DOHH2 (cell line): ENCODE results near the gene ESRRB.
A peak's percentile ranks its signal among the peaks of the same experiment; 100 is the strongest.

Source experiments
- H3F3A ChIP-seq: fragments of 200-600 bp; sonication (generic), shearing (Covaris generic); 2 replicates; pipeline ENCODE4 v1.6.0; 2016; ENCODE audit warnings: antibody characterized with exemption, mild to moderate bottlenecking; ENCODE audit not compliant: control insufficient read depth, insufficient read depth
- H3K27ac ChIP-seq: fragments of 200-600 bp; sonication (generic); 2 replicates; pipeline ENCODE4 v1.5.1; 2014; ENCODE audit warnings: low read depth, mild to moderate bottlenecking, low read length, moderate library complexity
- H3K27me3 ChIP-seq: fragments of 200-600 bp; sonication (generic); 2 replicates; pipeline ENCODE4 v1.6.1; 2014; ENCODE audit warnings: mild to moderate bottlenecking, low read length, mixed read lengths; ENCODE audit not compliant: control insufficient read depth
- H3K36me3 ChIP-seq: fragments of 200-600 bp; sonication (generic); 2 replicates; pipeline ENCODE4 v1.6.1; 2014; ENCODE audit warnings: mild to moderate bottlenecking, low read length, moderate library complexity, mixed read lengths; ENCODE audit not compliant: control insufficient read depth
- H3K4me1 ChIP-seq: fragments of 200-600 bp; sonication (generic); 2 replicates; pipeline ENCODE4 v1.6.1; 2014; ENCODE audit warnings: mild to moderate bottlenecking, low read length, mixed read lengths; ENCODE audit not compliant: control insufficient read depth
- H3K4me2 ChIP-seq: fragments of 200-600 bp; sonication (generic); 2 replicates; pipeline ENCODE4 v1.6.0; 2014; ENCODE audit warnings: mild to moderate bottlenecking, low read length, moderate library complexity
- H3K4me3 ChIP-seq: fragments of 200-600 bp; sonication (generic); 2 replicates; pipeline ENCODE4 v1.5.1; 2014; ENCODE audit warnings: mild to moderate bottlenecking, low read length, mixed read lengths
- H3K79me2 ChIP-seq: fragments of 200-600 bp; sonication (generic); 2 replicates; pipeline ENCODE4 v1.6.1; 2014; ENCODE audit warnings: mild to moderate bottlenecking, low read length, mixed read lengths; ENCODE audit not compliant: control insufficient read depth
- H3K9me2 ChIP-seq: fragments of 200-600 bp; sonication (generic); replicated peaks from 2 replicates; pipeline ENCODE4 v1.6.1; 2014; ENCODE audit warnings: mild to moderate bottlenecking, low read length, mixed read lengths; ENCODE audit not compliant: control insufficient read depth
- H3K9me3 ChIP-seq: fragments of 200-600 bp; sonication (generic); 2 replicates; pipeline ENCODE4 v1.6.1; 2014; ENCODE audit warnings: antibody characterized with exemption, low read length, mixed read lengths; ENCODE audit not compliant: control insufficient read depth, insufficient read depth
- H4K20me1 ChIP-seq: fragments of 200-600 bp; sonication (generic); 2 replicates; pipeline ENCODE4 v1.6.0; 2014; ENCODE audit warnings: low read depth, mild to moderate bottlenecking, antibody characterized with exemption, low read length, moderate library complexity; ENCODE audit not compliant: control insufficient read depth, insufficient read depth
- CTCF ChIP-seq: fragments of 200-600 bp; sonication (generic); IDR thresholded peaks from one replicate; pipeline ENCODE4 v1.5.1; 2014; ENCODE audit warnings: antibody characterized with exemption, mild to moderate bottlenecking, low read depth, low read length; ENCODE audit not compliant: poor library complexity, severe bottlenecking
- EZH2phosphoT487 ChIP-seq: fragments of 200-600 bp; sonication (generic); IDR thresholded peaks from 2 replicates; pipeline ENCODE4 v1.6.1; 2017; ENCODE audit warnings: borderline replicate concordance, mild to moderate bottlenecking, antibody characterized with exemption, low read length, moderate library complexity, mixed read lengths

Gene ESRRB

DNA sequence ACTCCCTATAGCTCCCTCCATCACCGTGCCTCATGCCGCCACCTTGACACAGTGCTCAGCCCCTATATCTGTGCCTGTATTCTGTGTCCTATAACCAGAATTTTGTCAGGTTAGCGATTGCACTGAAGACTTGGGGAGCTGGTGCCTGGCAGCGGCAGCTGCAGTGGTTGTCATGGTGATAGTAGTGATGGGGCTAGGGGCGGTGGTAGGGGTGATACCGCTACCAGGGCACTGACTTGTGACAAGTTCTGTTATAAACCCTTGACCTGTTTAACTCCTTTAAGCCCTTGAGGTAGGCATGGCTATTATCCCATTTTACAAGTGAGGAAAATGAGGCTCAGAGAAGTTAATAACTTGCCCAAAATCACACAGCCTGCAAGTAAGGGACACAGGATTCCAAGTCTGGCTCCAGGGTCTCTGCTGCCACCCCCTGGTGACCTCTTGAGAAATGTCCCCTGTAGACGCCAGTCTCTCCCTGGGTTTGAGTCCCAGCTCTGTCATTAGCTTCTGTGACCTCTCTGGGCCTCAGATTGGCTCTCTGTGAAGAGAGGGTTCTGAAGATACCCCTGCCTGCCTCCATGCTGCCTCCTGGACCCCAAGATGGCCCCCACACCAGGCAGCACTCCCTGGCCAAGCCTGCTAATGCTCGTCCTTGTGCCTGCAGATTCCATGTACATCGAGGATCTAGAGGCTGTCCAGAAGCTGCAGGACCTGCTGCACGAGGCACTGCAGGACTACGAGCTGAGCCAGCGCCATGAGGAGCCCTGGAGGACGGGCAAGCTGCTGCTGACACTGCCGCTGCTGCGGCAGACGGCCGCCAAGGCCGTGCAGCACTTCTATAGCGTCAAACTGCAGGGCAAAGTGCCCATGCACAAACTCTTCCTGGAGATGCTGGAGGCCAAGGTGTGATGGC, 121.9 kb downstream of the ESRRB start:
- Histone ChIP-seq H3K36me3 (no peaks in the 10 kb centered on the region), H3K4me1 (no peaks in the 10 kb centered on the region), H3K79me2 (no peaks in the 10 kb centered on the region), H3K4me3 (no peak overlapping the region), H4K20me1 (no peaks in the 10 kb centered on the region), H3K27me3 (no peaks in the 10 kb centered on the region), H3F3A (no peaks in the 10 kb centered on the region), H3K9me2 (no peaks in the 10 kb centered on the region), H3K4me2 (no peak overlapping the region), H3K9me3 (no peaks in the 10 kb centered on the region), H3K27ac (no peak overlapping the region)
- TF ChIP-seq CTCF (peak; percentile 45), EZH2phosphoT487 (no peak)

- no peaks in the 10 kb centered on the region for H3K4me1 ChIP-seq
- TF ChIP-seq EZH2phosphoT487, result no peak
- TF ChIP-seq CTCF, result no peak
- H4K20me1 ChIP-seq, result no peaks in the 10 kb centered on the region
- no peaks in the 10 kb centered on the region for H3K9me2 ChIP-seq
- no peaks in the 10 kb centered on the region for H3F3A ChIP-seq
- H3K27me3 ChIP-seq, result no peaks in the 10 kb centered on the region
- H3K9me3 ChIP-seq, result no peaks in the 10 kb centered on the region
- H3K36me3 ChIP-seq, result no peaks in the 10 kb centered on the region
- H3K79me2 ChIP-seq, result no peaks in the 10 kb centered on the region
- no peak overlapping the region for H3K4me3 ChIP-seq
- H3K4me2 ChIP-seq, result no peak overlapping the region
- no peak overlapping the region for H3K27ac ChIP-seq
These were observed 122.6 kb downstream of the ESRRB start for GRCh38 chr14:76498463-76498935.

DNA sequence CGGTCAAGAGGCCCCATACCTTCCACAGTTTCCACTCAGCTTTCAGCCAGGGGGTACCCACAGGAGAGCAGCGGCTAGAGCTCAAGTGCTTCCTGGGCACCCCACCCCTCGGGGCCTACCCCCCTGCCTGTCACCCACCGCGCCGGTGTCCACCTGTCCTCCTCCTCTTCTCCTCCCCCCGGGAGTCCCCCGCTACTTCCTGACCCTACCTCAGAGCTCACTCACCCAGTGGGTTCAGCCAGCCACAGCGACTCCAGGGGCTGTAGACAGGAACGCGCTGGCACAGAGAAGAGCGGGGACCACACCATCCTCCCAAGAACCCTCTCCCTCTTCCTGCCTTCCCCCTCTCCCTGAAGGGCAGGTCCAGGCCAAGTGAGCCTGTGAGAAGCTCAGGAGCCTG, 123.0 kb downstream of the ESRRB start:
- no peak overlapping the region for H3K4me2 ChIP-seq
- H3K9me2 ChIP-seq, result no peaks in the 10 kb centered on the region
- no peaks in the 10 kb centered on the region for H3F3A ChIP-seq
- H3K36me3 ChIP-seq, result no peaks in the 10 kb centered on the region
- H4K20me1 ChIP-seq, result no peaks in the 10 kb centered on the region
- H3K27me3 ChIP-seq, result no peaks in the 10 kb centered on the region
- no peak for TF ChIP-seq EZH2phosphoT487
- TF ChIP-seq CTCF, result no peak
- no peaks in the 10 kb centered on the region for H3K4me1 ChIP-seq
- H3K79me2 ChIP-seq, result no peaks in the 10 kb centered on the region
- no peak overlapping the region for H3K27ac ChIP-seq
- no peak overlapping the region for H3K4me3 ChIP-seq
- no peaks in the 10 kb centered on the region for H3K9me3 ChIP-seq
